Caco-2 (cell line): ENCODE measurements around the gene SIK2. TPM values are rescaled to one million over a fixed set of nuclear protein-coding genes. Genes with fewer than 3 reads are reported as not detected.

Experiments used
- BruUV-seq: library from RNA; stranded (reverse); fragments of 400-500 nt; replicated peaks from 2 replicates; lab custom pipeline; 2021; lab: Mats Ljungman, UMichigan
- CTCF ChIA-PET: fragments of 300-600 bp; sonication (Branson Sonifier 250); formaldehyde crosslinking; loops from one replicate; lab custom pipeline; 2022; ENCODE audit warnings: antibody characterized with exemption; lab: Charles Lee
- POLR2A ChIA-PET: fragments of 300-600 bp; sonication (Branson Sonifier 250); formaldehyde crosslinking; loops from one replicate; lab custom pipeline; 2022; ENCODE audit warnings: antibody characterized with exemption; lab: Charles Lee
- DNase-seq, 2 experiments: peaks; one replicate each; pipeline versions ENCODE4 v3.0.0 to v3.0.0-alpha.2; 2020 to 2022
- H3K27me3 ChIP-seq: replicated peaks from 2 replicates; pipeline ENCODE4 v1.6.0; 2011; ENCODE audit warnings: low read length; ENCODE audit not compliant: control insufficient read depth, insufficient read depth
- H3K36me3 ChIP-seq: 2 replicates; pipeline ENCODE4 v1.5.1; 2011; ENCODE audit warnings: low read length; ENCODE audit not compliant: control insufficient read depth, insufficient read depth
- H3K4me1 ChIP-seq: fragments of 250-450 bp; sonication (Bioruptor Pico); 2 replicates; pipeline ENCODE4 v1.5.1; 2020; ENCODE audit warnings: mild to moderate bottlenecking
- H3K4me3 ChIP-seq: 2 replicates; pipeline ENCODE4 v1.5.1; 2011; ENCODE audit warnings: low read depth, mild to moderate bottlenecking, control low read depth, low read length
- H3K9me3 ChIP-seq: fragments of 250-450 bp; sonication (Bioruptor Pico); 2 replicates; pipeline ENCODE4 v1.5.1; 2020; ENCODE audit warnings: mild to moderate bottlenecking, moderate library complexity
- H3K27ac Mint-ChIP-seq: one replicate; pipeline ENCODE4 v1.8.0; 2022; ENCODE audit warnings: mixed read lengths; ENCODE audit not compliant: unreplicated experiment
- H3K27me3 Mint-ChIP-seq: one replicate; pipeline ENCODE4 v1.8.0; 2022; ENCODE audit warnings: mixed read lengths; ENCODE audit not compliant: insufficient read depth, unreplicated experiment
- H3K36me3 Mint-ChIP-seq: one replicate; pipeline ENCODE4 v1.8.0; 2022; ENCODE audit warnings: mild to moderate bottlenecking, mixed read lengths; ENCODE audit not compliant: insufficient read depth, unreplicated experiment
- H3K4me1 Mint-ChIP-seq: one replicate; pipeline ENCODE4 v1.8.0; 2022; ENCODE audit warnings: low read depth, mixed read lengths; ENCODE audit not compliant: unreplicated experiment
- H3K4me3 Mint-ChIP-seq: one replicate; pipeline ENCODE4 v1.8.0; 2022; ENCODE audit warnings: mild to moderate bottlenecking, moderate library complexity, mixed read lengths; ENCODE audit not compliant: unreplicated experiment
- H3K9me3 Mint-ChIP-seq: one replicate; pipeline ENCODE4 v1.8.0; 2022; ENCODE audit warnings: mixed read lengths; ENCODE audit not compliant: unreplicated experiment
- CTCF ChIP-seq, 2 experiments: fragments of 200-600 bp in 1 of 2; IDR thresholded peaks; 1 replicate in 1 of 2; 2 replicates in 1 of 2; pipeline versions ENCODE4 v1.5.1 to v1.8.0; 2011 to 2022; ENCODE audit warnings: antibody characterized with exemption in 1 of 2, control low read depth in 1 of 2, inconsistent platforms in 1 of 2, low read depth in 1 of 2, low read length in 1 of 2, mild to moderate bottlenecking in 1 of 2, moderate library complexity in 1 of 2; ENCODE audit not compliant: insufficient read depth in 1 of 2, severe bottlenecking in 1 of 2, unreplicated experiment in 1 of 2
- intact Hi-C: fragments of 100-400 bp; cut with micrococcal nuclease; formaldehyde crosslinking; loops from one replicate; pipeline ENCODE4 v1.10.0; 2022; ENCODE audit not compliant: unreplicated experiment
- total RNA-seq: library from RNA; stranded (reverse); gene quantifications from 2 replicates; pipeline ENCODE4 v1.2.3, GENCODE V29; 2022

SIK2 gene
- total RNA-seq, 1 experiment from 2014 or later = 40.2 TPM

GRCh38 chr11:111602865-111603610 lies 789 bp downstream of the SIK2 start:
- Mint-ChIP-seq H3K27me3 (peaks cover 2% of the 10 kb centered on the region), H3K4me1 (peaks cover 30% of the 10 kb centered on the region), H3K36me3 (peaks cover 17% of the 10 kb centered on the region), H3K9me3 (no peaks in the 10 kb centered on the region), H3K4me3 (peak overlapping the region; percentile 97), H3K27ac (peak overlapping the region; percentile 95)
- Histone ChIP-seq H3K36me3 (no peaks in the 10 kb centered on the region), H3K4me3 (peak overlapping the region; percentile 87), H3K9me3 (no peaks in the 10 kb centered on the region), H3K27me3 (no peaks in the 10 kb centered on the region), H3K4me1 (peaks cover 29% of the 10 kb centered on the region)
- ChIA-PET CTCF (interaction anchor here (0.6 to 2.6 kb wide), 8 partner anchors 13 to 243 kb away, joined by 3 to 17 read pairs (median 4); partner anchors contain the start of gene PPP2R1B), POLR2A (interaction anchor here (0.5 to 0.7 kb wide), 4 partner anchors 116 to 573 kb away, joined by 3 to 4 read pairs (median 4); no protein-coding TSS in a partner anchor)
- intact Hi-C loops = loop anchor here (1.0 to 5.0 kb wide), 8 partner anchors 64 to 379 kb away; partner anchors contain the start of gene PPP2R1B
- TF ChIP-seq CTCF (IDR thresholded peaks at IDR 0.05; ENCODE audit: insufficient read depth in 1 of 2, low read depth in 1 of 2, low read length in 1 of 2, severe bottlenecking in 1 of 2, unreplicated experiment in 1 of 2) = no peak
- no TSS peak for BruUV-seq
- DNase-seq = peak; percentile 63 to 73

- POLR2A ChIA-PET = interaction anchor here (0.6 kb wide), 1 partner anchor 230 kb away, joined by 3 read pairs; no protein-coding TSS in a partner anchor
- TF ChIP-seq CTCF (IDR thresholded peaks at IDR 0.05; ENCODE audit: insufficient read depth in 1 of 2, low read depth in 1 of 2, low read length in 1 of 2, severe bottlenecking in 1 of 2, unreplicated experiment in 1 of 2) = no peak
- CTCF ChIA-PET = interaction anchor here (0.9 to 2.6 kb wide), 18 partner anchors 9 to 248 kb away, joined by 3 to 17 read pairs (median 4); partner anchors contain the start of gene PPP2R1B
- Histone ChIP-seq H3K36me3 (no peaks in the 10 kb centered on the region), H3K4me1 (peaks cover 30% of the 10 kb centered on the region), H3K27me3 (no peaks in the 10 kb centered on the region), H3K4me3 (peak overlapping the region; percentile 87), H3K9me3 (no peaks in the 10 kb centered on the region)
- Mint-ChIP-seq H3K27ac (peak overlapping the region; percentile 95), H3K4me1 (peaks cover 30% of the 10 kb centered on the region), H3K27me3 (no peaks in the 10 kb centered on the region), H3K4me3 (peak overlapping the region; percentile 97), H3K9me3 (no peaks in the 10 kb centered on the region), H3K36me3 (peaks cover 17% of the 10 kb centered on the region)
- BruUV-seq = TSS peak; percentile 38
- no peak for DNase-seq
- intact Hi-C loops = loop anchor here (1.0 to 5.0 kb wide), 6 partner anchors 20 to 379 kb away; no protein-coding TSS in a partner anchor
Measured at GRCh38 chr11:111603611-111604130, 1.4 kb downstream of the SIK2 start.

- intact Hi-C loops = loop anchor here (1.0 to 5.0 kb wide), 6 partner anchors 19 to 378 kb away; no protein-coding TSS in a partner anchor
- H3K27me3 Mint-ChIP-seq = no peaks in the 10 kb centered on the region
- no peaks in the 10 kb centered on the region for H3K27me3 ChIP-seq
- H3K4me1 ChIP-seq = peaks cover 30% of the 10 kb centered on the region
- POLR2A ChIA-PET = interaction anchor here (0.6 kb wide), 1 partner anchor 19 kb away, joined by 3 read pairs; no protein-coding TSS in a partner anchor
- H3K4me3 Mint-ChIP-seq = peak overlapping the region; percentile 97
- BruUV-seq = no TSS peak
- TF ChIP-seq CTCF (IDR thresholded peaks at IDR 0.05; ENCODE audit: insufficient read depth in 1 of 2, low read depth in 1 of 2, low read length in 1 of 2, severe bottlenecking in 1 of 2, unreplicated experiment in 1 of 2) = peak; percentile 81 to 86
- H3K9me3 Mint-ChIP-seq = no peaks in the 10 kb centered on the region
- CTCF ChIA-PET = interaction anchor here (0.6 to 1.7 kb wide), 23 partner anchors 9 to 322 kb away, joined by 3 to 17 read pairs (median 4); partner anchors contain the start of gene PPP2R1B
- H3K36me3 ChIP-seq = no peaks in the 10 kb centered on the region
- H3K4me3 ChIP-seq = no peak overlapping the region
- peaks cover 17% of the 10 kb centered on the region for H3K36me3 Mint-ChIP-seq
- H3K4me1 Mint-ChIP-seq = peaks cover 30% of the 10 kb centered on the region
- DNase-seq = peak in 1 of 2 experiments; percentile 78
- peak overlapping the region; percentile 25 for H3K27ac Mint-ChIP-seq
- no peaks in the 10 kb centered on the region for H3K9me3 ChIP-seq
Measured at GRCh38 chr11:111604392-111605009, 2.3 kb downstream of the SIK2 start.
